AG20443 (cell line): ENCODE data around the gene GPR137B.

Source experiments
- DNase-seq: peaks from one replicate; pipeline ENCODE4 v3.0.0; 2012; ENCODE audit warnings: low spot score, mixed read lengths

GPR137B gene

DNA sequence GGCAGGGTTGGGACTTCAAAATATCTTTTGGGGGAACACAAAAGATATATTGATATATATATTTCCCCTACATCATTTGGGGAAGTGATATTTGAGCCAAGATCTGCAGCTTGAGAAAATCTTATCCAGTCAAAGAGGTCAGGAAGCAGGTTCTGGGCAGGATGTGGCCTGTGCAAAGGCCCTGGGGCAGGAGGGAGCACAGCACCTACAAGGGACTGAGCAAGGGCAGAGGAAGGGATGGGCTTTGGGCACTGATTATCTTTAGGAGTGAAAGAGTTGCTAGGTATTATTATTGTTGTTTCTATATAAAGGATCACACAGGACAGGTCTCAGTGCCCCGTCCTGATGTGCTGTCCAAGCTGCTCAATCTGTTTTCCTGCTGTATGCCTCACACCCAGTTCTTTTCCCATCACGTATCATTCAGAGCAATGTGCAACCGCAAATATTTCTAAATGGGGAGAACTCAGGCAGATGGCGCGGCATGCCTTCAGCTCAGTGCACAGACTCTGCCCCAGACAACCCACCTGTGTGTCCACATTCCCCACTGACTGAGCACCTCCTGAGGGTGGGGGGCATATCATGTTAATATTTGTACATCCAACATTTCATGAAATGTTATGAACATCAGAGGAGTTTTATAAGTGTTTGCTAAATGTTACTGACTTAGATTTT is 28.1 kb upstream of the GPR137B start:
- DNase-seq, result no peak

DNA sequence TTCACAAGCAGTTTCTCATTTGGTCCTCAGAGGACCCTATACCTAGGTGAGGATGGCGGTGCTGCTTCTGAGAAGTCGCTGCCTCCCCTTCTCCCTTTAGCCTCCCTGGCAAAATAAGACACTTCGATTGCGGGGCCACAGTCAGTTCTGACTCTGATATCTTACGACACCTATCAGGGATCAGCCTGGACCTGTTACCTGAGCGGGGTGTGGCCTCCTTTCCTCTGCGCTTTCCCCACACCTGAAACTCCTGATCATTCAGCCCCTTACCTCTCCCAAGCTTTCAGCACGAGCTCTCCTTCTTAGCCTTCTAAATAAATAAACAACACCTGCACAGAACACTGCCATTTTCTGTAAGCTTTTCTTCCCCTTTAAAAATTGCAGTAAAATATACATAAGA is 24.6 kb upstream of the GPR137B start:
- no peak for DNase-seq

DNA sequence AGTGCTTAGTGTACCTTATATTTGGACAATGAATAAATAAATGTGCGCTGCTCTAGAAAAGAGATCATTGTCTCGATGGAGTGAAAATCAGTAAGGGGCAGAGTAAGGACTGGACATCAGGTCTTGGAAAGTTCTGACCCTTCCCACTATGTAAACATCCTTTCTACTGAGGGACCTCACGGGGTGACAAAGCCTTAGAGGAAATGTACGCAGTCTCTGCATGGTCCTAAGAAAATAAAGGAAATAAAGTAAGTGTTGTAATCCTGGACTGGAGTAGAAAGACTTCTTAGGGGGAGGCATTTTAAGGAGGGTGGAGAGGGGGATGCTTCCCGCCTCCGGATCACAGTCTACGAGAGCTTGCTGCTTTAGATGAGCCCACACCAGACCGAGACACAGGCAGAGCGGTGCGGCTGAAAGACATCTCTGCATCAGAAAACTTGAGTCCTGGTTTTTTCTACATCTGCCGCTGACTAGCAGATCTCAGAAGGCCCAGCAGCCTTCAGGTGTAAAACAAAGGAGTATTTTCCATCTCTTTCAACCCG is 22.3 kb upstream of the GPR137B start:
- no peak for DNase-seq

DNA sequence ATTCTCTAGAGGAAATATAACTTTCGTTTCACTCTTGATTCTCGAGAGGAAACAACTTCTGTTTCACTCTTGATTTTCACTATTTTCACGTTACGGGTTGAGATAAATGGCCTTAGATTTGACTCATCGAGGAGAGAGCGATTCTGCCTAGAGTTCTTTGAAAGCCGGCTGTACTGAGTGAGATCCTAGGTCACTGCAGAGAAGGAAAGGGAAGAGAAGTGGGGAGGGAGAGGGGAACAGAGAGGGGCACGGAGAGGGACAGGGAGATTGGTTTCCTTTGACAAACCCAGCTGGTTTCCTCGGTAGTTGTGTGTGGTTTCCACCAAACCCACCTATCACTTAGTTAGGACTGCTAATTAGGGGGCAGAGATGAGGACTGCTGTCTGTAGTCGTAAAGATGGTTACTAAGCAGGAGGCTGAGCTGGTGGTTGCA is 21.6 kb upstream of the GPR137B start:
- no peak for DNase-seq

DNA sequence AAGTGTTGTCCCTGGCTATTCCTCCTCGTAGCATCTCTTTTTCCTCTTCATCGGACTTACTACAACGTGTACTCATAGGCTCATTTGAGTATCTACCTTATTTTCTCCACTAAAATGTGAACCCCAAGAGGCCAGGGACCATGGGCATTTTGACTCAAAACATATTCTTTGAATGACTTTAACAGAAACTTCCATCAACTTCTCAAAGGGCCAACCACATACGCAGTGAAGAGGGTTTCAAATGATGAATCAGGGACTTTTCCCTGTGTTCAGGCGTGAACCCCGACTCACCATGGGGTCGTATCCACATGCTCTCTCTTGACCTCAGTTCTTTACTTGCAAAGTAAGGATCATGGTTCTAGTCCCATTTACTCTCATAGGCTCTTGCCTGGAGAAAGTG is 20.2 kb upstream of the GPR137B start:
- DNase-seq, result no peak

DNA sequence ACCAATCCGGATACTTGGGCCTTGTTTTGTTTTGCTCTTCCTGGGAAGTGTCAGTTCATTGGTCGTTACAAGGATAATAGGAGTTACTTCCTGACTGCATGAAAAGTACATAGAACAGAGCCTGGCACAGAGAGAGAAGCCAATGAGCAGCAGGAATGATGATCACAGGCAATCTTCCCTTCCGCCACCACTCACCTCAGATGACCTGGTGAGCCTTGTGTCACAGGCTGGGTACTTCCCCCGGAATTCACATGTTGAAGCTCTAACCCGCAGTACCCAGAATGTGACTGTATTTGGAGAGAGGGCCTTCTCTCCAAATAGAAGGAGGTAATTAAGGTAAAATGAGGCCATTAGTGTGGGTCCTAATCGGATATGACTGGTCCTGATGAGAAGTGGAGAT is 18.8 kb upstream of the GPR137B start:
- no peak for DNase-seq

DNA sequence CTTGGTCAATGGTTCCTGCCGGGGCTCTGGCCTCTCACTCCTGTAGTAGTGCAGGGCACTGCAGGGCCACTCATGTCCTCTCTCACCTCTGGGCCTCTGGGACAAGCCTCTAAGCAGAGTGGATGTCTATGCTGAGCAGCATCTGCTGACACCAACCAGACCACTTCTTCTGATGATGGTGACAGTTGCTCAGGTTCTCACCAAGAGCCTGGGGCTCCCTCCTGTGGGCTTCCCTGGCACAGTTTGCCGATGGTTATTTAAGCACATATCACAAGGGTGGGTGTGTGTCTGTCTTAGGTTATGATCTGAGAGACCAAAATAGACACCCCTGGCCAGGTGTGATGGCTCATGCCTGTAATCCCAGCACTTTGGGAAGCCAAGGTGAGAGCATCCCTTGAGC is 17.4 kb upstream of the GPR137B start:
- no peak for DNase-seq

DNA sequence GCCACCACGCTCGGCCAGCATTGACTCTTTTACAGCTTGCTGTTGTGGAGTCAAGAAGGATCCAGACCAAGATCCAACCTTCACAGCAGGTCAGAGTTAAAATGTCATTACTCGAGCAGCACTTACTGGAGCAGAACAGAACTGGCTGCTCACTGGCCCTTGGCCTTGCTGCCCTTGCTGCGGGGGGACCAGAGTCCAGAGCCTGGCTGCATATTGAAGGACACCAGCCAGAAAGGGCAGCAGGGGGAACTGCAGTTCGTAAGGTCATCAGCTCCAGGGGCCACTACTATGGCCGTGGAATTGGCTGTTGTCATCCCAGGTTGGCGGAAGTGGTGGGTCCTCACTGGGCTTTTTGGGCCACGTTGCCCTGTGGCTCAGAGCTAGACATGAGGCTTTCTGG is 15.3 kb upstream of the GPR137B start:
- DNase-seq, result no peak

DNA sequence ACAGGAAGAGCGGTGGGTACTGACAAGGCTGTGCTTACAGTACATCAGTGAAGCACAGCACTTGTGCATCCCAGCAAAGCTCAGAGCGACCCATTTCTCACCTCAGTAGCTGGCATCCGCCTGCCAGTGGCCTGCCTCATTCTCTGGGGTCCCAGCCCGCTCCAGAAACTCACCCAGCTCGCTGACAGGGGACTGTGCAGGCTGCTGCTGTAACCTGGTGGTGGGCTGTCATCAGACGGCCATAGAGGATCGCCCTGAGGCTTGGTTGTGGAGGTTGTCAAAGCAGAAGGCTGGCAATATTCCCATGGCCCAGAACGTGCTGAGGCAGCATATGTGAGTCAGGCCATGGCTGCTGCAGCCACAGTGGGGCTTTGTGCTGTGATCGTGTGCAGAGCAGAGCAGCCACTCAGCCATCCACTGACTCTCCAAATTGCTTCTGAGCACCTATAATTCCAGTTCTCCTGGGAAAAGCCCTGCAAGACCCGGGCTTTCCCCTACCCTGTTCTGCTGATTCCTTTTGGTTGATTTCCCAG is 13.6 kb upstream of the GPR137B start:
- peak; percentile 23 for DNase-seq

DNA sequence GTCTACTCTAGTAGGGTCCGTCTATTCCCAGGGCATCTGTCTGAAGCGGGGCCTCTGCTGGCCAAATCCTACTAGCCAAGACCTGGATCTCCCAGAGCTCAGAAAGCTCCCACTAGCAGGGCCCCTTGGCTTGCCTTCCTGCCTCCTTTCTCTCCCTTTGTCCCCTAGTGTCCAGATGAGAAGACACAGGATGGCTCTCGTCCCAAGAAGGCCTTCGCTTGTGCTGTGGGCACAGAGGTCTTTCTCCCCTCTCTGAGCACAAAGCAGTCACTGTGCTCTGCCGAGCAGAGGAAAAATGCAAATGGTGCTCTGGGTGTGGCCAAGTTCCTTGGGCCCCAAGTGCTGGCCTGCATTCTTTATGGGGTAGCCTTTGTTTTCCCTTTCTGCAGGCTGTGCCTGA is 13.0 kb upstream of the GPR137B start:
- no peak for DNase-seq

DNA sequence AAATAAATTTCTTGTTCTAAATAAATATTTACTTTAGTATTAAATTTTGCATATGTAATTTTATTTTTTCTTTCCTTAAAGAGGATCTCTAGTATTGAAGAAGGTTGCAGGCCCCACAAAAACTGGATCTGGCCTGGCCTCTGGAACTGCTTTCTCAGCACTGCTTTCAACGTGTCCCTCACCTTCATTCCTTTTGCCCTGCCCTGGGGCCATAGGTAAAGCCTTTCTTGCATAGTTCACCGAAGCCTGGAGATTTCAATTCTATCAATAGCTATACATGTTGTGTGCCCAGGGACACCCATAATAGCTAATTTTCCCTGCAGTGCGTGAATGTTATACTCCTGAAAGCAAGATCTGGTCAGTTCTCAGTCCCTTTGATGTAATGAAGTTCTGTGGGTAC is 12.0 kb upstream of the GPR137B start:
- DNase-seq, result no peak

DNA sequence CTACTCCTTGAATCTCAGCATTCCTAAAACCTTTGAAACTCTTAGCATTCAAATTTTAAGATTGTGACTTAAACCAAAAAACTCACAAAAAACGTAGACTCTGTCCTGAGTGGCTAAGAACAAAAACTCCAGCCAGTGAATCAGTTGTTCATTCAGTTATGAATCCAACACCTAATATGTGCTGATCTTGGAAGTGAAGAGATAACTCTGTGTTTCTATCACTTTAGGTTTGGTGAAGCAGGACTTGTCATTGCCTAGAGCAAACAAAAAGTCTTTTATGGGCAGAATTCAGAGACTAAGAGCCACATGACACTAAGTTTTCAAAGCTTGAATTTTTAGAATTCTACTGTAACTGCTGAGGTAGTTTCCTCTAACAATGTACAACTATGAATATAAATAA is 10.4 kb upstream of the GPR137B start:
- no peak for DNase-seq

DNA sequence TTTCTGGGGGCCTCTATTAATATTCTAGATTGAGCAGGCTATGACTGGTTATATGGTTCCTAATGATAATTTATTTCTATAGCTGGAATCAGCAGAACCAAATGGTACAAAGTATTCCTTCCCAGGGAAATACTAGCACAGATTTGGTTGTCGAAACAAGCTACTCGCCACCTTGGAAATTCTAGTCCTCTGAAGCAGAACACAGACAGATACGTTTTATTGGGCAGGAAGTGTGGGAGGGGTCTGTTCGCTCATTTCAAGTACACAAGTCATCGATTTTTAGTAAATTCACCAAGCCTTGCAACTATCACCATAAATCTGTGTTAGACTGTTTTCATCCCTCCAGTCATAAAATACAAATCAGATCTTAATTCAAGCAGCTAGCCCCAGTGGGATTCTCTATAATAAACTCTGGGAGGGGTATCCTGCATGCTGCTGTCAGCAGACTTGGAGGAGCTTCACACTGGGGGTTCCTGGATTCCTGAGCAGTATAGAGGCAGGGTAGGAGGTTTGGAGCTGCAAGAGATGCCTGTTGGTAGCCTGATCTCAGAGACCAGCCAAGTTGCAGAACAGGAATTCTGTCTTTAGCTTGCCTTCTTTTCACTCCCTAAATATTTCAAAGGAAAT is 9.8 kb upstream of the GPR137B start:
- DNase-seq, result no peak

DNA sequence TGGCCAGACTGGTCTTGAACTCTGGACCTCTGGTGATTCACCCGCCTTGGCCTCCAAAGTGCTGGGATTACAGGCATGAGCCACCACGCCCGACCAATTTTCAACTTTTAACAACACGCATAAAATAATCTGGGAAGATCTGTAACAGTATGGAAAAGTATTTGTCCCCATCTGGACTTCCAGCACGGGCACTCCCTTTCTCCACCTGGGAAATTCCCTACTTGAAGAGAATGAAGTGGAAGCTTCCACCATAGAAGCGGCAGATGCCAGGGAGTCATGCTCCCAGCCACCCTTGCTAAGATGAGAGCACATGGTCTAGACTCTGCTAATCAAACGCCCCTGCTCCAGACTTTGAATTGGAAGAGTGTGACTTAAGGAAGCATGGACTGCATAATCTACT is 9.0 kb upstream of the GPR137B start:
- no peak for DNase-seq

DNA sequence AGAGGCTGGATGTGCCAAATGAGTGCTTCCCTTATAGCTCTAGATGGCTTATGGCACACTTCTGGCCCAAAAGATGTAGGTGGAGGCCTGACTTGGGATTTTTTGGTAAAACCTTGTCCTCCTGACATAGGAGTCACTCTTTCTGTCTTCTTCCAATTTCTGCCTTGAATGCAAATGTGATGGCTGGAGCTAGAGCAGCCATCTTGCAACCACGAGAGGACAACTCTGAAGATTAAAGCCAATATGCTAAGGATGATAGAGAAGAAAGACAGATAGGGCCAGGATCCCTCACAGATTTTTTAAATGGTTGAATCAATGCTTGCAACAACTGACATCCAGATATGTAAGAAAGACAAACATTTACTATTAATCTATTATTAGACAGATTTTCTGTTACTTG is 8.5 kb upstream of the GPR137B start:
- no peak for DNase-seq

DNA sequence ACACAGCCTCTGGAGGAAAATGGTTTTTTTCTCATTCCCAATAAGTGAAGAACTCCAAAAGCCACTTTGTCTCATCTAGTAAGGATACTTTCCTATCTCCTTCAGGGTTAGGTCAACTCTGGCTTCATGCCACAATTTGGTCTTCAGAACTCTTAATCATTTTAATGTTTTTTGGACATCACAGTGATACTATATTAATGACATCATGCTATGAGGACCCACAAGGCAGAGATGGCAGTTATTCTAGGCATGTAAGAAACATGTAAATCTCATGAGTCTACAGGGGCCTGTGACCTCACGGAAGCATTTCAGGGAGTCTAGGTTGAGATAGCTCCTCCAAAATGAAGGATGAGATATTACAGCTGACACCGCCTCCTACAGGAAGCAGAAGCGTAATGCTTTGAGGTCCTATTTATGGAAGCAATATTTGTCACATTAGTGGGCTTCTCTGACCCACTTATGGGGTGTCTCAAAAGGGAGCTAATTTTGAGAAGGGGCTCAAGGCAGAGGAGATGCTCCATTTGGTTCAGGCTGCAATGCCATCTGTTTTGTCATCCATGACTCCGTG is 5.0 kb upstream of the GPR137B start:
- no peak for DNase-seq

DNA sequence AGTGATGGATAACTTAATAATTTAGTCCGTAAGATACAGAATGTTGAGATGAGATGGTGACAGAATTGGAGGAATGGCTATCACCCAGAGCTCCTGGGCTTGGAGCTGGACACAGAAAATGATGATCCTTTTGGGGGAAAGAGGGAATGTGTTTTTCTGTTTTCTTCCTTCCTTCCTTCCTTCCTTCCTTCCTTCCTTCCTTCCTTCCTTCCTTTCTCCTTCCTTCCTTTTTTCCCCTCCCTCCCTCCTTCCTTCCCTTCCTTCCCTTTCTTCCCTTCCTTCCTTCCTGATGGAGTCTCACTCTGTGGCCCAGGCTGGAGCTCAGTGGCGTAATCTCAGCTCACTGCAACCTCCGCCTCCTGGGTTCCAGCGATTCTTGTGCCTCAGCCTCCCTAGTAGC is 2.8 kb upstream of the GPR137B start:
- DNase-seq, result no peak

DNA sequence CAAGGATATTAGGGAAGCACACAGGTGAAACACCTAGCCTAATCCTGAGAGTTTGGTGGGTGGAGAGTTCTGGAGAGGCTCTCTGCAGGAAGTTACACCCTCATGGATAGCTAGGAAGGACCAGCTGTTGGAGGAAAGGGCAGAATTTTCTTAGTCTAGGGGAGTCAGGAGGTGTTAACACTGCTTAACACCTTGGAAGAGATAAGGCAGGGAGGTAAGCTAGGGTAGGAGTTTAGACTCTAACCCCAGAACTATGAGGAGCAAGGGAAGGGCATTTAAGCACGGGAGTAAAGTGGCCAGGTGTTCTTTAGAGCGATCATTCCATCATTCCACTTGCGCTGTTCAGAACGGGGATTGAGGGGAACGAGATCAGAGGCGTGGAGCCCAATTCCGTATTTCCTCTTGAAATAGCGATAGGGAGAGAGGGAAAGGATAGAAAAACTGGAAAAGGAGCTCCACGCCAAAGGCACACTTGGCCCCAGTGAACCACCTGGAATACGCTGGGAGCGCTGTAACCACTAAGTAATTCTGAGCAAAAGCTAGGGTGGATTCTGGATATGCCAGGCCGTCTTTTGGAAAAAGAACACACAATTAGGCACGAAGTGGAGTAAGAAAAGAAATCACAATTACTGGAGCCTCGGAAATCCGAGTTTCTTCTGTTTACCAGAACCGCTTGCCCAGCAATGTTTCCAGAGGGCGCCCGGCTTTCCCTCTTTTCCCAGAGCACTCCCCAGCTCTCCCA is 1.5 kb upstream of the GPR137B start:
- DNase-seq, result no peak

DNA sequence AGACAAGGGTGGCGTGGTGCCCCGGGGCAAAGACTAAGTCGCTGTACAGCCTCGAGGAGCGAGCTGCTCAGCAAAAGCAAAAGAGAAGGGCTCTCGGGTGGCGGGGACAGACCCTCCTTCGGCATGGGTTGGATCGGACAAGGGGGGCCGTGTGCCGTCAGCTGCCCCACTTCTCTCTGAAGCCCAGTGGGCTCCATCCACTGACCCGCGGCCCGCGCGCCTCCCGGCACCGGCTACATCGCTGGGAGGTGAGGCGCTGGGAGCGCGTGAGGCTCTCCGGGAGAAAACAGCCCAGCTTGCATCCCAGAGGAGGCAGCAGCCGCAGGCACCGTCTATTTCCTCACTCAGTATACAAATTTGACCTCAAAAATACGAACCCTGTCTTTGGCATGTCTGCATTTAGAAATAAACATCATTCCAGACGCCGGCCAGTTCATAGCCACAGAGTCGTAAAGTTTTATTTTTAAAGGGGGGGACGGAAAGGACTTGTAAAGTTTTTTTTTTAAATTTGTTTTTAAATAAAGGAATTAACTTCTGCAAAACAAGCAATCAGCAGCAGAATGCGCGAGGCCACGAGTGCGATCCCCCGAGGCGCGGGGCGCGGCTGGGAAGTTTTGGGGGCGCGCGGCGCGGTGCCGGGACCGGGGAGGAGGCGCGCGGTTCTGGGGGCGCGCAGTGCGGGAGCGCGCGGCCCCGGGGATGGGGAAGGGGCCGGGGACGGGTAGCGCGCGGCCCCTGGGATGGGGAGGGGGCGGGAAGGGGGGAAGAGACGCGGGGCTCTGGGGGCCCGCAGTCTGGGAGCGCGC is 689 bp upstream of the GPR137B start:
- DNase-seq, result peak; percentile 70

DNA sequence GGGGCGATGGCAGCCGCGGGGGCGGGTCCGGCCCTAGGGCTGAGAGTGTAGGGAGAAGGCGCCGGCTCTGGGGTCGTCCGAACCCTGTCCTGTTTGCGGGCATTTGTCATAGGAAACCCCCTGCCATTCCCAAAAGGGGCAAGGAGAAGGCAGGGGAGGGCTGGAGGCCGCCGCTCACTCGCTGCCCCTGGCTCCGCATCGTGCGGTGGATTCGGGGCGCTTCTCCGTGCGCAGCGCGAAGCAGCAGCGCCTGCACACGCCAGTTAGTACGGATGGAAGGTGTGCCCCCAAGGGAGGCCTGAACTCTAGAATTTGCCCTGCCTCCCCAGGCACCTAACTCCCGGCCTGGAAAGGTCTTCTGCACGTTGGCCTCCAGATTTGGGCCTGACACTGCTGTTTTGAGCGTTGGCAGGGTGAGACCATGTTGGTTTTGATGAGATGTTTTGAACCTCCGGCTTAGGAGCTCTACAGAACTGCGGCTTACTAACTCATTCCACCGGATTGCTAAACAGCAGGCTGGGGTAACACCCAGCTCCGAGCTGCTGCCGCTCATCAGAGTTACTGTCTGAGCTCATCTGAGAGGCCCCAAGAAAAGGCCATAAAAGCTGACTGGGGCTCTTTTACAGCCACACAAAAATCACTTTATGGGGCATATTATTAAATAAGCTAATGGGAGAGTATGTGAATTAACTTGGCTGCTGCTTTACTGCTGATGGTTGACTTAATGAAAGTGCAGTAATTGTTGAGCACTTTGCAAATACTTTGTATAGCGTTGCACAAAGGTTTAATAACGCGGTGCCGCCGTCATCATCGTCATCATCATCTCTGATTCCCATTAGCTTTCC is 987 bp downstream of the GPR137B start:
- peak; percentile 88 for DNase-seq

DNA sequence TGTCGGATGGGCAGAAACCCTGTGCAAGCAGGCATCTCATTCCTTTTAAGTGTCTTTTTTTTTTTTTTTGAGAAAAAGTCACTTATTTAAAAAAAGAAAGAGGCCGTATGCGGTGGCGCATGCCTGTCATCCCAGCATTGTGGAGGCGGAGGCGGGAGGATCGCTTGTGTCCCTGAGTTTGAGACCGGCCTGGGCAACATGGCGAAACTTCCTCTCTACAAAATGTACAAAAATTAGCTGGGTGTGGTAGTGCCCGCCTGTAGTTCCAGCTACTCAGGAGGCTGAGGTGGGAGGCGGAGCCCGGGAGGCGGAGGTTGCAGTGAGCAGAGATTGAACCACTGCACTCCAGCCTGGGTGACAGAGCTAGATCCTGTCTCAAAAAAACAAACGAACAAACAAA is 1.7 kb downstream of the GPR137B start:
- DNase-seq, result no peak
